HG03571 (cell line): Measurements from ENCODE around the gene MYOCOS.
"Not testable (repeated sequence)": the region's sequence is repeated elsewhere in the genome, so short reads cannot be mapped to it uniquely, and the experiment has no call there.

ENCODE experiments used
- ATAC-seq: cut with Tn5 transposase; IDR thresholded peaks from one replicate; pipeline ENCODE4 v1.9.1; 2021; ENCODE audit not compliant: unreplicated experiment

Gene MYOCOS

GRCh38 chr1:171656206-171656605, 34.2 kb downstream of the MYOCOS start:
- not testable (repeated sequence) for ATAC-seq

- no peak for ATAC-seq
Measured at GRCh38 chr1:171661076-171661650, 39.1 kb downstream of the MYOCOS start.

DNA sequence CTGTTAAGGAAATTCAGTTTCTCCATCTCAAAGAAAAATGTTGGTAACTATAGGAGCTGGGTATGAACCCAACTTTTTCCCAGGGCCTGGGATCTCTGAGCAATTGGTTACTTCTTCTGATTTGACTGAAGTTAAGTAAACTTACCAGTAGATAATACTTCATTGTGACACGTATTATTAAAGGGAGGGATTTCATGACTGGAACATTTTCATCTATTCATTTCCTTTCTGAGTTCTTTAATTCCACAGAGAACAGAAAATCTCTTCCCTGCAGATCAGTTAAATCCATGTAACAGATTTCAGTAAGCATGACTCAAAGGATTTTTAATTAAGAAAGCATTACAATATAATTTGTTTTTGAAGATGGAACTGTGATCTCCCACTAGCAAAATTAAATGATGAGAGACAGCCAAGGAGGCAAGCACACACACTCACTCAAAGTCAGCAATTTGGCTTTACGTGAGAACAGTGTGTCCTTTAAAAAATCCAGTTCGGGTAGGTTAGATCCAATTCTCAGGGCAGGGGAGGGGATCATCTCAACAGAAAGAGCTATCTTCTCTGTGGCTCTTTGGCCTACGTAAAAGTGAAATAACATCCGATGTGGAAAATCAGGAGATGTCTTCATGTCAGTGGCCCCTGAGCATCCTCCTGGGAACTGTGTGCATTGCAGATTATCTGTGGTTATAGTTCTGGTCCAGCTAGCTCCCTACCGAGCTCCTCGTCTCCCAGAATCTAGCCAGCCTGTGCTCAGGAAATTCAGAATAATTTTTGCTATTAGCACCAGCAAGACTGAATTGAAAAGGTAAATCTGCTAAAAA, 41.2 kb downstream of the MYOCOS start:
- ATAC-seq = no peak

DNA sequence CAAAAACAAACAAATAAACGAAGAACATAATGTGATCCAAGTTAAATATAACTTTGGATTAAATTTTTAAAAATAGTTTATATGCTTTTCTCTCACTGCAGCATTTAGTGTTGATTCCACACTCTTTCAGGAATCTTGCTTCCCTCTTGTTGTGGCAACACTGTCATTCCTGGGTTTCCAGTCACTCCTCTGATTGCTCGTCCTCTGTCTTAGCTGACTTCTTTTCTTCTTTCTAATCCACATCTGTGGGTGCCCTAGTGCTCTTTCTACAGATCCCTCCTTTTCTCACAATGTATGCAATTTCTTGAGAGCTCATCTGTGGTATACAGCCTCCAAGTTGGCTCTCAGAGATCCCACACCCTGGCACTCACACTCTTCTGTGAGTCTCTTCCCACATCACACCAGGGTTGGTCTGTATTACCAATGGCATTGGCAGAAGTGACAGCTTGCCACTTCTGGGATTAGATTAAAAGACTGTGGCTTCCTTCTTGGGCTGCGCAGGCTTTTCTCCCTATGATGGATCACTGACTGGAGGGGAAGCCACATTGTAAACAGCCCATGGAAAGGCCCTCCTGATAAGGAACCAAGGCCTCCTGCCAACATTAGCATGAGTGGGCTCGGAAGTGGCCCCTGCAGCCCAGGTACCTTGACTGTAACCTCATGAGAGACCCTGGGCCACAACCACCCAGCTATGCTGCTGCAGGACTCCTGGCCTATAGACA, 42.0 kb downstream of the MYOCOS start:
- ATAC-seq = no peak

GRCh38 chr1:171664976-171665375, 42.9 kb downstream of the MYOCOS start:
- no peak for ATAC-seq

GRCh38 chr1:171666114-171666769, 44.2 kb downstream of the MYOCOS start:
- no peak for ATAC-seq

GRCh38 chr1:171668372-171668771, 46.3 kb downstream of the MYOCOS start:
- no peak for ATAC-seq

DNA sequence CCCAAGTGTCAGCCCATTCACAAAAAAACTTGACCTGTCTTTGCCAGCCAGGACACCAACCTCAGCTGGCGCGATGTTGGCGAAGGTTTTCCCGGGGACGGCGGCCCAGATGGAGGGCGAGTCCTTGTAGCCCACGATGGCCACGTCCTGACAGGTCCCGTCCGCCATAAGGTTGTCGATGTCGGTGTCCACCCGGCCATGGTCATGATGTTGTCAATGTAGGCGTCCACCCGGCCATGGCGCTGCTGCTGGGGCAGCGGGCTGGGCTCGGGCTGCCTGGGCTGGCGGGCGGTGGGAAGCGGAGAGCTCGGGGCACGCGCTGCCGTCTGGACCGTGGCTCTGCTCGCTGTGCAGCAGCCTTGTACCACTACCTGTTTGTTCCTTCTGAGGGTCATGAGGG, 48.7 kb downstream of the MYOCOS start:
- ATAC-seq = no peak

- no peak for ATAC-seq
Measured at GRCh38 chr1:171674431-171675405, 52.7 kb downstream of the MYOCOS start.
